DMS 273 (cell line): ENCODE results near the gene EDC3.
"Not testable (repeated sequence)": the region's sequence is repeated elsewhere in the genome, so short reads cannot be mapped to it uniquely, and the experiment has no call there.

Experiments
- DNase-seq: peaks from one replicate; lab custom pipeline; 2025; ENCODE audit not compliant: unreplicated experiment; lab: John Stamatoyannopoulos, UW

The EDC3 gene

GRCh38 chr15:74612677-74613076 lies 83.1 kb downstream of the EDC3 start:
- no peak for DNase-seq

- DNase-seq = no peak
Measured at GRCh38 chr15:74611834-74612233, 84.0 kb downstream of the EDC3 start.

GRCh38 chr15:74611341-74611740 lies 84.5 kb downstream of the EDC3 start:
- peak; percentile 79 for DNase-seq

GRCh38 chr15:74610302-74610951 lies 85.4 kb downstream of the EDC3 start:
- peak; percentile 69 for DNase-seq

GRCh38 chr15:74609938-74610301 lies 85.9 kb downstream of the EDC3 start:
- DNase-seq = no peak

- peak; percentile 65 for DNase-seq
Measured at GRCh38 chr15:74608786-74609185, 87.0 kb downstream of the EDC3 start.

- no peak for DNase-seq
Measured at GRCh38 chr15:74605795-74606150, 90.1 kb downstream of the EDC3 start.

GRCh38 chr15:74604983-74605794 lies 90.6 kb downstream of the EDC3 start:
- DNase-seq = no peak

- no peak for DNase-seq
Measured at GRCh38 chr15:74603789-74604705, 91.8 kb downstream of the EDC3 start.

GRCh38 chr15:74603026-74603788 lies 92.6 kb downstream of the EDC3 start:
- no peak for DNase-seq

GRCh38 chr15:74599156-74599555 lies 96.7 kb downstream of the EDC3 start:
- DNase-seq = no peak

GRCh38 chr15:74598126-74598842 lies 97.5 kb downstream of the EDC3 start:
- DNase-seq = peak; percentile 66

GRCh38 chr15:74597146-74597705 lies 98.6 kb downstream of the EDC3 start:
- not testable (repeated sequence) for DNase-seq

GRCh38 chr15:74596736-74597135 lies 99.1 kb downstream of the EDC3 start:
- DNase-seq = not testable (repeated sequence)

- DNase-seq = no peak
Measured at GRCh38 chr15:74595271-74595670, 100.6 kb downstream of the EDC3 start.

- DNase-seq = no peak
Measured at GRCh38 chr15:74594455-74594854, 101.4 kb downstream of the EDC3 start.

- no peak for DNase-seq
Measured at GRCh38 chr15:74593122-74593521, 102.7 kb downstream of the EDC3 start.

- DNase-seq = no peak
Measured at GRCh38 chr15:74592222-74592621, 103.6 kb downstream of the EDC3 start.

- DNase-seq = no peak
Measured at GRCh38 chr15:74589826-74590225, 106.0 kb downstream of the EDC3 start.

GRCh38 chr15:74585857-74586256 lies 110.0 kb downstream of the EDC3 start:
- no peak for DNase-seq
